Renal cortical epithelial cell (primary cell): Measurements from ENCODE around the gene FAM177A1. TPM values are rescaled to one million over a fixed set of nuclear protein-coding genes. Genes with fewer than 3 reads are reported as not detected.
"Not testable (repeated sequence)": the region's sequence is repeated elsewhere in the genome, so short reads cannot be mapped to it uniquely, and the experiment has no call there.

Source experiments
- DNase-seq: peaks from one replicate; pipeline ENCODE4 v3.0.0-alpha.2; 2011; ENCODE audit warnings: low read depth
- total RNA-seq: library from RNA; depleted of rRNA; stranded (reverse); fragments of >200 nt; gene quantifications from 2 replicates; pipeline ENCODE4 v1.2.3, GENCODE V29; 2014

FAM177A1 gene
- total RNA-seq, 1 donor from 2014 or later = 82.9 TPM

DNA sequence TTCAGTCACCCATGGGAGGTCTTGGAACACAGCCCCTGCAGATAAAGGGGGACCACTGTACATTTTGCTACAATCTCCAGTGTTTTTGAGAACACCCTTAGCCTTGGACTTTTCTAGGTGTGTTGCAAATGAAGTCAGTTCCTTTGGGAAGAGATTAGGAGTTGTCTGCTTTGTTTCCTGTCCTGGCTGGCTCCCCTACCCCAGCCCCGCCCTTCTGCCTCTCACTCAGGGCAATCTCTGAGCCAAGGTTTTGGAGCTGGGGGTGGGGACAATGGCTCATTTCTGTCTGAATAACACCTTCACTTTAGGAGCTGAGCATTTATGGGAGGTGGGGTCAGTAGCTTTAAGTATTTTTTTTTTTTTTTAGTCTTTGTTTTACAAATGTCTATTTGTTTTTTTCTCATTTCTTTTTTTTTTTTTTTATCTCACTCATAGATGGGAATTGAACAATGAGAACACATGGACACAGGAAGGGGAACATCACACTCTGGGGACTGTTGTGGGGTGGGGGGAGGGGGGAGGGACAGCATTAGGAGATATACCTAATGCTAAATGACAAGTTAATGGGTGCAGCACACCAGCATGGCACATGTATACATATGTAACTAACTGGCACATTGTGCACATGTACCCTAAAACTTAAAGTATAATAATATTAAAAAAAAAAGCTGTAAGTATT, 15.2 kb downstream of the FAM177A1 start:
- DNase-seq = not testable (repeated sequence)

DNA sequence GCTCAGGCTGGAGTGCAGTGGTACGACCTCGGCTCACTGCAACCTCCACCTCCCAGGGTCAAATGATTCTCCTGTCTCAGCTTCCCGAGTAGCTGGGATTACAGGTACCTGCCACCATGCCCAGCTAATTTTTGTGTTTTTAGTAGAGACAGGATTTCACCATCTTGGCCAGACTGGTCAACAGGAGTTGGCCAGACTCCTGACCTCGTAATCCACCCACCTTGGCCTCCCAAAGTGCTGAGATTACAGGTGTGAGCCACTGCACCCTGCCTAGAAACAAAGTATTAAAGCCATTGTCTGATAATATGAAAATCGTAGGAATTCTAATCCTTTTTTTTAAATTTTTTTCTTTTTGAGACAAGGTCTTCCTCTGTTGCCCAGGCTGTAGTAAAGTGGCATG, 19.7 kb downstream of the FAM177A1 start:
- DNase-seq = not testable (repeated sequence)

DNA sequence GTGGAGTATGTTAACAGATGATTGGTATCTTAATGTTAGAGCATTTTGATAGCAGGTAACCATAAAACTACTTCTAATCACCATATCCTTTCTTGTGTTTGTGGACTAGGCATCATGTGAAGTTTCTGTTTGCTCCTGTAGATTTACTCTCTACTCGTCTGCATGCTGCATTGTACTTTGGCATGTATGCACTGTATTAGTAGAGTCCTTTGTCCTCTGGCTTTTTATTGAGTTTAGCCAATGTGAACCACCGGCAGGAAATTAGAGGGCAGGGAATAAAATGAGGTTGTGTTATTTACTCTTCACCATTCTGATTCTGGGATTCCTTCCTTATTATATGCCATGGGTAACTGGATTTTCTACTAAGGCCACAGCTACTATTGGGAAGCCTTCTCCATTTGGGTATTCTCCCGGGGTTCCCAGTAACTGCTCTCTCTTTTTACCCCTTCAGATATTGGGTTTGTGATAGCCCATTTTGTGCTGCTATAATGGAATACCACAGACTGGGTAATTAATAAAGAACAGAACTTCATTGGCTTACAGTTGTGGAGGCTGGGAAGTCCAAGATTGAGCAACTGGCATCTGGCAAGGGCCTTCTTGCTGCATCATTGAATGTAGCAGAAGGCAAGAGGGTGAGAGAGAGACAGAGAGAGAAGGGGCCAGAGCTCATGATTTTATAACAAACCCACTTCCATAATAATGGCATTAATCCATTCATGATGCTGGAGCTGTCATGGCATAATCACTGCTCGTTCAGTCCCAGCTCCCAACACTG, 22.4 kb downstream of the FAM177A1 start:
- peak; percentile 16 for DNase-seq

DNA sequence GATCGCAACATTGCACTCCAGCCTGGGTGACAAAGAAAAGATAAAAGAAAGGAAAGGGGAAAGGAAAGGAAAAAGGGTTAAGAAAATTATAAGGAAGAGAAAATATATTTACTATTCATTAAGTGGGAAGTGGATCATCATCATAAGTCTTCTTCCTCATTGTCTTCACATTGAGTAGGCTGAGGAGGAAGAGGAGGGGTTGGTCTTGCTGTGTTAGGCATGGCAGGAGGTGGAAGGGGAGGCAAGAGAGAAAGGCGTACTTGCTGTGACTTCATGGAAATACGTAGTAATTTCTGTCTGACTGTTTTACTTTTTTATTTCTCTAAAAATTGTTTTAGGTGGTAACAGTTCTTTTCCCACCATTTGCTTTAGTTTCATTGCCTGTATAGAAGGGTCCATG, 26.2 kb downstream of the FAM177A1 start:
- no peak for DNase-seq

DNA sequence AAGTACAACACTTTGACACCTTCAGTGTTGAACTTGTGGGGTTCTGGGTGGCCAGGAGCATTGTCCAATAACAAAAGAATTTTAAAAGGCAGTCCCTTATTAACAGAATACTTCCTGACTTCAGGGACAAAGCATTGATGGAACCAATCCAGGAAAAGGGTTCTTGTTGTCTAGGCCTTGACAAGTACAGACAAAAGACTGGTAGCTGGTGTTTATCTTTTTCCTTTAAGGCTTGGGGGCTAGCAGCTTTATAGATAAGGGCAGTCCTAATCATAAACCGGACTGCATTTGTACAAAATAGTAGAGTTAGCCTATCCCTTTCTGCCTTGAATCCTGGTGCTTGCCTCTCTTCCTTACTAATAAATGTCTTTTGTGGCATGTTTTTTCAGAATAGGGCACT, 27.4 kb downstream of the FAM177A1 start:
- DNase-seq = no peak

DNA sequence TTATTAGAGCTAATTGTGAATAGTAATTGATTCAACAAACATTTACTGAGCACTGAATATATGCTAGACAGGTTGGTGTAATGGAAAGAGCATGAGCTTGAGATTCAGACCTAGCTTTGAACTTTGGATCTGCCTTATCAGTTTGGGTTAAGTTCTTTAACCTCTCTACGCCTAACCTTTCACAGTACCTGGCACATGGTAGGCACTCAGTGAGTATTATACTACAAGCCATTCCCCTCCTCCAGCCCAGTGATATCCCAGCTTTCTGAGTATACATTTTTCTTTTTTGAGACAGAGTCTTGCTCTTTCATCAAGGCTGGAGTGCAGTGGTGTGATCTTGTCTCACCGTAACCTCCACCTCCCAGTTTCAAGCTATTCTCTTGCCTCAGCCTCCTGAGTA, 32.0 kb downstream of the FAM177A1 start:
- DNase-seq = no peak

DNA sequence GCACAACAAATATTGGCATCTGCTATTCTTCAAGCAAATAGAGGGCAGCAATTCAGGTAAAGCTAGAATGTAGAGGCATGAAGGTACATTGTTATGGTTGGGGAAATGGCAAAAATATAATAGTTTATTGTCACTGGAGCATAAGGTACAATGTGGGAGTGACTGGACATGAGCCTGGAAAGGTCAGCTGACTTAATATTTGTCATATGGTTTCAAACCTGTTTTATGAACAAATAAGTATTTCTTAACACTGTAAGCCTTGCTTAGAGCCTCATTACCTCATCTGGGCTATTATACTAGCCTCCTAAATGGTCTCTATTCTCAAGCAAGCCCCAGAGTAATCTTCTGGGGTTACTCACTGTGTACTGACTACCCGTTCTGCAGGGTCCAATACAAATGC, 33.7 kb downstream of the FAM177A1 start:
- no peak for DNase-seq

DNA sequence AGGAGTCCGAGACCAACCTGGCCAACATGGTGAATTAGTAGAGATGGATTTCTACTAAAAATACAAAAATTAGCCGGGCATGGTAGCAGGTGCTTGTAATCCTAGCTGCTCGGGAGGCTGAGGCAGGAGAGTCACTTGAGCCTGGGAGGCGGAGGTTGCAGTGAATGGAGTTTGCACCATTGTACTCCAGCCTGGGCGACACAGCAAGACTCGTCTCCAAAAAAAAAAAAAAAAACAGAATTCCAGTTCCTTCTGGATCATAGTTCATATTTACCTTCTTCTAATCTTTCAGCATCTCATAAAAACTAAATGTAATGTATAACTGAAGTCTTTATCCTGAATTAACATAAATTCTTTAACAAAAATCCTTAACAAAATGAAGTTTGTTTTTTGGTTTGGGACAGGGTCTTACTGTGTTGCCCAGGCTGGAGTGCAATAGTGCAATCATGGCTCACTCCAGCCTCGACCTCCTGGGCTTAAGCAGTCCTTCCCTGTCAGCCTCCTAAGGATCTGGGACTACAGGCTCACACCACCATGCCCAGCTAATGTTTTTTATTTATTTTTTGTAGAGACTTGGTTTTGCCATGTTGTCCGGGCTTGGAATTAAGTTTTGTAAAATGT, 37.6 kb downstream of the FAM177A1 start:
- no peak for DNase-seq

DNA sequence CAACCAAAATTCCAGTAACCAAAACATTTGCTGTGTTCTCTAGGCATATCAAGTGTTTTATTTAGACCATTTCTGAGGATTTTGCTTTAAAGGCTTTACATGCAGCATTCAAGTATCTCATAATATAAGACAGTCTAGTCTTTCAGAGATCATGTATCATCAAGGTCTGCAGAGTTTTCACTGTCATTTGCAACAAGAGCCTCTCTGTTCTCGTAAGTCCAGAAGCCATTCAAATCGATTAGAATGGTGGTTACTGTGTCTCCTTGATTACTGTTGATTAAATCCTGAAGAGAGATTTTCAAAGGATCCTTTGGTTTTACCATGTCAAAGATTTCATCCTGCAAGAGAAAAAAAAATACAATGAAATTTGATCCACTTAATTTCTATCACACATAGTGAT, 39.4 kb downstream of the FAM177A1 start:
- no peak for DNase-seq

DNA sequence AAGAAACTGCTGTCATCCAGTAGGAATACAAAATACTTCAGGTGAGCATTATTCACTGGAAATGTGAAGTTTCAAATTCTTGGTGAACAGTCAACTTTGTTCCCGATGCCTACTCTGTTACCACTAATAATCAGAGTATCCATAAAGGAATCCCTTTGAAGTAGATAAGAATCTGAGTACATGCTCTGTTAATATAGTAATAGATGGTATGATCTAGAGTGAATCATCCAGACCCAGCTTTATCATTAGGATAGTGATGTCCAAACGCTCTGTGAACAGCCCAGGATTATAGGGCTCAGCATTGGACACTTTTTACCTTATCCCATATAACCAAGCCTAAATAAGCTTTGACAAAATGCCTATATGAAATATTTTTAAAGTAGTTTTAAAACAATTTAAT, 42.4 kb downstream of the FAM177A1 start:
- DNase-seq = no peak

DNA sequence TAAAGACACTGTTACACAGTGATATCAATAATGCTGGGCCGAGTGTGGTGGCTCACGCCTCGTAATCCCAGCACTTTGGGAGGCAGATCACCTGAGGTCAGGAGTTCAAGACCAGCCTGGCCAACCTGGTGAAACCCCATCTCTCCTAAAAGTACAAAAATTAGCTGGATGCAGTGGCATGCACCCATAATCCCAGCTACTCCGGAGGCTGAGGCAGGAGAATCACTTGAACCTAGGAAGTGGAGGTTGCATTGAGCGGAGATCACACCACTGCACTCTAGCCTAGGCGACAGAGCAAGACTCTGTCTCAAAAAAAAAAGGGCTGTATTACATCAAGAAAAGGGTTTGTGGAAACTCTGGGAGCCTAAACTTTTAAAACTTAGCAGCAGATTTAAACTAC, 48.6 kb downstream of the FAM177A1 start:
- DNase-seq = not testable (repeated sequence)

DNA sequence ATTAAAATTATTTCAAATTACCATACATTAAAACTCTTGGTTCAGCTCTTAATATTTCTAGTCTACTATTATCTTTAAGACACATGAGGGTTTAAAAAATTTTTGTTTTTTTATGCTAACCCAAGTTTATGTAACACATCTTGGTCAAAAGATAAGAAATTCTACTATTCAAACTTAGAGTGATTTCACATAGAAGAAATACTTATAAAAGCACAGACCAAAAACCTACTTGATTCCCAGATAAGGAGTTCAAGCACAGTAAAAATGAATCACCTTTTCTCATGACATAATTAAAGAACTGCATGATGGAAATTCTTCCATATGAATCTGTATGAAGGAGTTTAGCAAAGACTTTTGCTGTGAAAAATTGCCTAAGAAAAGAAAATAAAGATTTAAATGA, 61.8 kb downstream of the FAM177A1 start:
- no peak for DNase-seq

DNA sequence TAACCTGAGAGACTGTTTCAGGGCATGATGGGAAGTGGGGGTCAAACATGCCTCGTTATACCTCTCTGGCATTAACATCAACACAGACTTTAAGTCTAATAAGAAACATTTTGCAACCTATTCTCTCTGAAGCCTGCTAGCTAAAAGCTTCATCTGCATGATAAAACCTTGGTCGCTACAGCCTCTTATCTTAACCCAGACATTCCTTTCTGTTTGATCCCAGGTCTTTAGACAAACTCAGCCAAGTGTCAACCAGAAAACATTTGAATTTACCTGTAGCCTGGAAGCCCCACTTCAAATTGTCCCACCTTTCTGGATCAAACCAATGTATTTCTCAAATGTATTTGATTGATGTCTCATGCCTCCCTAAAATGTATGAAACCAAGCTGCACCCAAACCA, 66.6 kb downstream of the FAM177A1 start:
- no peak for DNase-seq

DNA sequence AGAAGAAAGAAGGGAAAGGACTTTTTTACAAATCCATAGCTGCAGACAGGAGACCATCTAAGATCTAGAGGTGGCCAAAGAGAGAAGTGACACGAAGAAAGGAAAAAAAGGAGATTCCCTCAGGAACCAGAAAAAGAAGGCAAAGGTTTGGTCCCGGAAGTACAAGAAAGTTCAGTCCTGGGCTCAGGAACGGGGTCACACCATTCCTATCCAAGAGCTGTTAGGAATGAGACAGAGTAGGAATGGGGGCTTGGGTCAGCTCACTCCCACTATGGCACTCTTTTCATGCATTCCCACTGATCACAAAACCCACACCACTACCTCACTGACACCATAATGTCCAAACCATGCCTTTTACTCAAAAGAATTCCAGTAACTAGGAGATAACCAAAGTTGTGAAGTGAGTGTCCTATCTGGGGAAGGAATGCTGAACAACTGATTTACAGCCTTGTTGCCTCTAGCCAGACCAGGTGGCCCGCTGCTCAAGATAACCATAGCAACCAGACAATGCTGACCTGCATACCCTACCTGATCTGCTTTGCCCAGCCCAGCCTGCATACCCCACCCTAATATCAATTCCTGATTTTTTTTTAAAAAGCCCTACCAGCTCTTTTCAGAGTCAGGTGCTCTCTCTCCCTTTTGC, 67.4 kb downstream of the FAM177A1 start:
- no peak for DNase-seq

DNA sequence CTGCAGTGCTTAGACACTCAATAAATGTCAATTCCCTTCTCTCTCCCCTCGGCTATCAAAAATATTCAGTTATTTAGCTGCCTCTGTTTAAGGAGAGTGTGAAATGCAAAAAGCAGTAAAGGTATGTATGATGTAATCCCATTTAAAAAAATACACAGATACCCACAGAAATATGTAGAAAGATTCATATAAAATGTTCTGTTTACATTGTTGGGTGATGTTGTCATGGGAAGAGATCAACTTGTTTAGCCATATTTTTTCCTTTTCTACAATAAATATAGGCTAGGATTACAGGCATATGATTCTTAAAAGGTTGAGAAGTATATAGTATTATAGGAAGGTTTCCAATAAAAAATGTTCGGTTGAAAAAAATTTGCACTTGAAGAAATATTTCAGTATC, 68.0 kb downstream of the FAM177A1 start:
- no peak for DNase-seq

DNA sequence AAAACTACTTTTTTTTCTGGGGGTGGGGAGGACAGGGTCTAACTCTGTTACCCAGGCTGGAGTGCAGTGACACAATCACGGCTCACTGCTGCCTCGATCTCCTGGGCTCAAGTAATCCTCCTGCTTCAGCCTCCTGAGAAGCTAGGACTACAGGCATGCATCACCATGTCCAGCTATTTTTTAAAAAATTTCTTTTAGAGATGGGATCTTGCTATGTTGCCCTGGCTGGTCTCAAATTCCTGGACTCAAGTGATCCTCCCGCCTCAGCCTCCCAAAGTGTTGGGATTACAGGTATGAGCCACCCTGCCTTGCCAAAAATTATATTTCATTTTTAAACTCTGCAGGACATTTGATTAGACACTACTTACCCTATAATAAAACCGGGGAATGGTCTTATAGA, 70.2 kb downstream of the FAM177A1 start:
- no peak for DNase-seq

DNA sequence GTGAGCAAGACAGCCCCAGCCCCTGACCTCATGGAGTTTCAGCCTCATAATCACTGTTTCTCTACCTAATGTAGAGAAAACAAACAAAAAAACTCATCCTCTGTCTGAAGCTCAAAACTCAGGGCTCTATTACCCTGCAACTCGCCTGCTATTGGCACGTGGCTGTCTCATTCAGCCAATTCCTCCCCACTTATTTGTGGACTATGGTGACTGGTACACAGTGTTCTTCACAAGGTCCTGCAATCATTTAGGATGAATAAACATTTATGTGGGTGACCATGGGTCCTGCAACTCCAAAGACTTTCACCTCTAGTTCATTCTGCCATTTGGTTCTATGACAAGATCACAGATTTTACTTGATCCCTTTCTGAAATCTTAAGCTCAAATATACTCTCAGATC, 71.0 kb downstream of the FAM177A1 start:
- no peak for DNase-seq

DNA sequence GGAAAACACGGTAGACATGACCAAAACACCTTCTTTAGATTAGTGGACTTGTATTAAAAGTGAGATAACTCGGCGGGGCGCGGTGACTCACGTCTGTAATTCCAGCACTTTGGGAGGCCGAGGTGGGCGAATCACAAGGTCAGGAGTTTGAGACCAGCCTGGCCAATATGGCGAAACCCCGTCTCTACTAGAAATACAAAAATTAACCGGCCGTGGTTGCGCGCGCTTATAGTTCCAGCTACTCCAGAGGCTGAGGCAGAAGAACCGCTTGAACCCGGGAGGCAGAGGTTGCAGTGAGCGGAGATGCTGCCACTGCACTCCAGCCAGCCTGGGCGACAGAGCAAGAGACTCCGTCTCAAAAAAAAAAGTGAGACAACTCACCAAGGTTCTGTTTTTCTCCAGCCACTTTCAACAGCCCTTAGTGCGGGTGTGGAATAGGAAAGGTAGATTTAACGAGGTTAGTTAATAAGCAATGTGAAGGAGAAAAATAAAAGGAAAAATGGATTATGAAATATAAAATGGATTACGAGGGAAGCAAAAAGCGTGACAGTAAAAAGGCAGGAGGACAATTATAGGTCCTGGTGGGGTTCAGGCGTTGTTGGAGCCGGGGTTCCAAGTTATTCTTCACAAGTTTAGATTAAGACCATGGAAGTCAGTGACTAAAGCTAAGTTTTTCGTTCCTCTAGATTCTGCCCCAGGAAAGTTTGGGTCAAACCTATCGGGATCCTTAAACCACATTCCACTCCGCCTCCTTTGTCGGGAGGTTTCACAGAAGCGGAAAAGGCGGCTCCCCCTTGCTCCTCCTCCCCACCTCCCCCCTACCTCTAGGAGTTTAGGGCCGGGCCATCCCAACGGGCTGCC, 75.2 kb downstream of the FAM177A1 start:
- DNase-seq = no peak

DNA sequence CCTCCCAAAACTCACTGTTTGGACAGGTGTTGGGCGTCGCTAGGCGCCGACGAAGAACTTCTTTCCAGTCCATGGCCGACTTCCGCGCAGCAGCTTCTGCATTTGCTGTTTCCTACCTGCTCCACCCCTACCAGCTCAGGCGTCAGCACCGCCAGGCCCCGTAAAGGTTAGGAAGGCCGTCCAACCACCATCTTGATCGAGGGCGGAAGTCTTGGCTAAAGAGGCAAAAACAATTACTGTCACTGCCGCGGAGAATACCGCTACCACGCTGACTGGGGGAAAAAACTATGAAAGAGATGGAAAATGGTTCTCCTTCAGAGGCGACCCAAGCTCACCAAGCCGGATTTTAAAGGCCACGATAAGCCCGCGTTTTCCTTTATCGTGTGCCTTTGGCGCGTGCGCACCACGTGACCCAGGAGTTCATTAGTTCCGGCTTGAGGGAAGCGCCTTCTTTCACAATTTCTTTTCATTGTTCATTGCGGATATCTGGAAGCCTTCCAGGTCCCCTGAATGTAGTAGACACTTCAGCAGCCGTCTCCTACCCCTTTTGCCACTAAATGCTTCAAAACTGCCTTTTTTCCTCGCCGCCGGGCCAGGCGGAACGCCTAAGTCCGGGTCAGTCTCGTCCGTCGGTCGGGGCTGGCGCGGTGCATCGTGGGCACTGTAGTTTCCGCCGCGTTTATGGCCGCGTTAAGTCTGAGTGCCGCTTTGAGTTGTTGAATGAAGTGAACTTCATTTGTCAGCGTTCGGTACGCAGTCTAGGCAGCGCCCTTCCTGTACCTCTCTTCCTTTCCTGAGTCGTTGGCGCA, 76.0 kb downstream of the FAM177A1 start, which contains the start of the genes PPP2R3C and PRORP:
PPP2R3C (minus strand) TSS at position 104 of the 809 bp plus-strand sequence; CDS start at position 73, 31 bp downstream.
PRORP (plus strand) TSS at position 666 of the 809 bp plus-strand sequence. CDS start 694 bp downstream, outside the sequence.
- DNase-seq = peak; percentile 98

DNA sequence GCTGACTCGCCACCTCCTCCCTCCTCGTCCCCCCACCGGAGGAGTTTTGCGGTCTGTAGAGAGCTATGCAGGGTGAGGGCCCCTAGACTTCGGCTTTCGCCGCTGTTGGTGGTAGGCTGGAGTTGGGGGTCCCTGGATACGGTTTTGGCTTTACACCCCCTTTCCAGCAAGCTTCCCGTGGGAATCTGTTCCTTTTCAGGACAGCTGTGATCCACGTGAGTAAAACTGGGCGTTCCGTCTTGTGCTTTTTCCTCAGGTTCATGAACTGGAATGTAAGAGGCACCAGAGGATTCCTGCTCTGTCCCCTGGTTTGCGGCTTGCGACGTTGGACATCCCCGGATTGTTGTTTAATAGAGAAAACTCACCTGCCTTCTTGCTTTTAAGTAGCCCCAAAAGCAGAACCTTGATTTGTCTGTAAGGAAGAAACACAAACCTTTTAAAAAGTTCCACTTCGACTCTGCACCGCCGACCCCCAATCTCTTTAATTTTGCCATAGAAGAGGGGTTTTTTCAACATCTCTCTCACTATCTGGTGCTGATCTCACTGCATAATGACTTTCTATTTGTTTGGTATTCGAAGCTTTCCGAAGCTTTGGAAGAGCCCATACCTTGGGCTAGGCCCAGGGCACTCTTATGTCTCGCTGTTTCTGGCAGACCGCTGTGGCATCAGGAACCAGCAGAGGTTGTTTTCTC, 76.8 kb downstream of the FAM177A1 start:
- peak; percentile 68 for DNase-seq
